NCI-H1092 treated with DMSO at 0.1 percent for 48 hours (cell line): ENCODE data around the gene CENPW.

Source experiments
- DNase-seq: peaks from one replicate; lab custom pipeline; 2025; lab: John Stamatoyannopoulos, UW

Gene CENPW

DNA sequence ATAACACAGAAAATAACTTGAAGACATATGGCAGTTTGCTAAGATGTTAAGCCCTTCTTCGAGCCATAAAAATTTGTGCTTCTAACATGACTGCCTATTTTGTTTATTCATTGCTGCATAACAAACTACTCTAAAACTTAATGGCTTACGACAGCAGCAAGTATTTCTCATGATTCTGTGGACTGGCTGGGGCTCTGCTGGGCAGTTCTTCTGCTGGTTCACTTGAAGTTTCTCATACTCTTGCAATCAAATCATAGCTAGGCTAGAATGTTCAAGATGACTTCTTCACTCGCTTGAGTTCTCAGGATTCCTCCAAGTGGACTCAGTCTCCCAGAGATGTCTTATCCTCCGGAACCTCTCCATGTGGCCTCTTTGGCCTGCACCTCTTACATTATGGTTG lies 33.4 kb downstream of the CENPW start:
- DNase-seq = no peak

DNA sequence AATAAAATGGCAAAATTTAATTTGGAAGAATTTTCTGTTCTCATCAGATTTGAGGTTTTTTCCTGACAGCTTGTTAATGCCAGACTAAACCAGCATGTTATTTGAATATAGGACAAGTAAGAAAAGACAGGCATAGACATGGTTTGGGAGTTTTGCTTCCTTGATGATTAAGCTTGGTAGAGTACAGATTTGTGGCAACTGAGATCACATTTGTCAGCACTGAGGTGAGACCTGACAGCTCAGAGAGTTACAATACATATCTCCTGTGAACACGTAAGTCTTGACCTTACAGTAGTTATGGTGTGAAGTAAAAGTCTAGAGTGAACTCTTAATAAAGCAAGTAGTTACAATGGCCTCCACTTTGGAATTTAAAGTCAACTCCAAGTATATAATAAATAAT lies 34.5 kb downstream of the CENPW start:
- DNase-seq = no peak

DNA sequence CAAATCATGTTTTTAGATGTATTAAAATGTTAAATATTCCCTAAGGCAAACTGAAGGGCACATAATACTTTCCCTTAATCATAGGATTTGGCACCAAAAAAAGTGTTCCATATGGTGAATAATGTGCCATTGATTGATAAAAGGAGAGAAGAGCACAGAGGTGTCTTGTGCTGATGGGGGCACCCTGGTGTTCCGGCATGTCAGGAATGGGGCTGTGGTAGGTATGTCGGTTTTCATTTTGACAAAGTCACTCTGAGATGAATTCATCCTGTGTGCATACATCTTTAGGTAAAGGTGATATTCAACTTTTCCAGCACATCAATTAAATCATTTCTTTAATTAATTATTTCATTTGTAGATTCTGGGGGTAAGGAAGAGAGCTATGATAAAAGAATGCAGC lies 36.8 kb downstream of the CENPW start:
- DNase-seq = no peak

DNA sequence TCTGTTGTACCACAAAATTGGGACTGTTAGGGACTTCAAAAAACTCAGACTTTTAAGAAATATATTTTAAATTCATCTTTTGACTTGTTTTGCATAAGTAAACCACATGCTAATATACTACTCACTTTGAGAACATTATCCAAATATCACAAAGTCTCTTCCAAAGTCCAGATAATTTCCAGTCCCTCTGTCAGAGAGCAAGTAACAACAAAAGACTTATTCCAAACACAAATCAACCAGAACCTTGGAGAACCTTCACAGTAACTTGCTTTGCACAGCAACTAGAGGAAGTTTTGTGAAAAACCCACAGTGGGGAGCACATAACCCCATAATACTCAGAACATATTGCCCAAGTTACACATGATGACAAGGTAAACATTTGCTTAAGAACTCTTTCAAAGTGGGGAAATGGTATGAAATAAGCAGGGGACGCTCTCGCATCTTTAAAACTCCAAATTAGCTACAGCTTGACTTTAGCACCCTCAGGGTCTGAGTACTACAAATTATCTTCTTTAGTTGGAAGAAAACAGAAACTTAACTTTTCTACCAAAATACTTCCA lies 37.8 kb downstream of the CENPW start:
- no peak for DNase-seq

DNA sequence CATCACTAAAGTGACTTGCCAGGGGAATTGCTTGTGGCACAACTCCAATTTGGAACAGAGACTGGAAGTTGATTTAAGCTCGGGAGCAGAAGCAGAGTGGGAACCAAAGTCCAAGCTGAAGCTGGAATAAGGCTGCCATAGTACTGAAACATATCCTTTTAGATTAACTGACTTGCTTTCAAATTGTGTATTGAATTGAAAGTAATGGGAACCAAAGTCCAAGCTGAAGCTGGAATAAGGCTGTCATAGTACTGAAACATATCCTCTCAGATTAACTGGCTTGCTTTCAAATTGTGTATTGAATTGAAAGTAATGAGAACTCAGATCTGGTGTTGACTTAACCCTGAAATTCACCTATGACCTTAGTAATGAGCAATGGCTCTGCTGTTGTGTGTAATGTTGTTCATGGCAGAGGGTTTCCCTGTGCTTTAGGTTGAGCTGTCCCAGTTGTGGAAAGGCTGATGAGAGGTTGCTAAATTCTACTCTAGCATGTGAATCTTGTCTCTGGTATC lies 40.2 kb downstream of the CENPW start:
- no peak for DNase-seq

DNA sequence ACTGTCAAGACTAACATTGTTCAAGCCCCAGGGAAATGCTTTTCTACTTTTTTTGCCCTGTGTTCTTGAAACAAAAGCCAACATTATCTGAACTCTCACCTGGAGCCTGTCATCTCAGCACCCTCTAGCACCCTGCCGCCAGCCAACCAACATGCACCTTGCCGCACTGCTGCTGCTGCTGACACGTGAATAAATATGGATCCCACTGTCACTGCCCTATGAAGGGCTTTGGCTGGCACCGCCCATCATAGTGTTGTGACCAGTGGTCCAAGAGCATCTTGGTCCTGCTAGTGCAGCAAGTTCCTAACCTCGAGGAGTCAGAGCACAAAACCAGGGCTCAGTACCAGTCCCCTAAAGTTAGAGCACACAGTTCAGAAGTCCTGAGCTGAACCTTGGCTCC lies 41.6 kb downstream of the CENPW start:
- DNase-seq = no peak

DNA sequence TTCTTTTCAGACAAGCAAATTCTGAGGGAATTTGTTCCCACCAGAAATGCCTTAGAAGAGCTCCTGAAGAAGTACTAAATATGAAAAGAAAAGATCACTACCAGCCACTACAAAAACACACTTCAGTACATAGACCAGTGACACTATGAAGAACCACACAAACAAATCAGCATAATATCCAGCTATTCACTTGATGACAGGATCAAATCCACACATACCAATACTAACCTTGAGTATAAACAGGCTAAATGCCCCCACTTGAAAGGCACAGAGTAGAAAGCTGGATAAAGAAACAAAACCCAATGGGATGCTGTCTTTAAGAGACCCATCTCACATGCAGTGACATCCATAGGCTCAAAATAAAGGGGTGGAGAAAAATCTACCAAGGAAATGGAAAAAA lies 43.3 kb downstream of the CENPW start:
- DNase-seq = no peak

DNA sequence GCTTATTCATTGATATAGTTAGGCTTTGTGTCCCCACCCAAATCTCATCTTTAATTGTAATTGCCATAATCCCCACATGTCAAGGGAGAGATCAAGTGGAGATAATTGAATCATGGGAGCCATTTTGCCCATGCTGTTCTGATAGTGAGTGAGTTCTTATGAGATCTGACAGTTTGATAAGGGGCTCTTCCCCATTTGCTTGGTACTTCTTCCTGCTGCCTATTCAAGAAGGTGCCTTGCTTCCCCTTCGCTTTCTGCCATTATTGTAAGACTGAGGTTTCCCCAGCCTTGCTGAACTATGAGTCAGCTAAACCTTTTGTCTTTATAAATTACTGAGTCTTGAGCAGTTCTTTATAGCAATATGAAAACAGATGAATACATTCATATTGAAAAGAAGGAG lies 45.6 kb downstream of the CENPW start:
- no peak for DNase-seq

DNA sequence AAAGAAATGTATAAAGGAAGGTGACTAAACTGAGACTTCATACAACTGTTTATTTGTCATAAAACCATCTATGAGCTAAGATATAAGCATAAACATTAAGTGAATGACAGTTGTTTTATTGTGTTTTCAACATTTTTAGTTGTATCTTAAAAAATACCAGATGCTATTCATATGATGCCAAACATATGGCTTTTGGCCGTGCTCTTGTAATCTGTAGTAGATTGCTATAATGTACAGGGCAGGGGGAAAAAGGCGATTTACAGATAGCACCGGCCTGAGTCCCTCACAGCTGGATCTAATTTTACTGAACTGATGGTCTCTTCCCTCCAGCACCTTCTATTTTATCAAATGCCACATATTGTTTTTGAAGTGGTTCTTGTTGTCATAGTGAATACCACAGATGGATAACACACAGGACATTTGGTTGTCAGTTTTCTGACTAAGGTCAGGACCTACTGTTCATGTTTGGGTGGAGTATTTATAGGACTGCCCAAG lies 48.2 kb downstream of the CENPW start:
- no peak for DNase-seq

DNA sequence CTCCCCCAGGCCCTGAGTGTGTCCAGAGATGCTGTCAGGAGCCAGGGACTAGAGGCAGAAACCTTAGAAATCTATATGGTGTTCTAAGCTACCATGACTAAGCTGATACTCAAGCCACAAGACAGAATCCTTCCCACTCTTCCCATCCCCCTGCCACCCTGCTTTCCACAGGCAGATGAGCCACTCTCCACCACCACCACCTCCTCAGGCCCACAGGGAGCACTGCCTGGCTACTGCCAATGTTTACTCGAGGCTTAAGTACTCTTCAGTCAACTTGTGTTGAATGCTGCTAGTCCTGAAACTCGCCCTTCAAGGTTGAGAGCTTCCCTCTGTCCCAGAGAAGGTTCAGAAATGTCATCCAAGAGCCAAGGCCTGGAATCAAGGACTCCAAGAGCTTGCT lies 56.2 kb downstream of the CENPW start:
- no peak for DNase-seq
